ENCODE data around the gene TPM1. TPM values are rescaled to one million over a fixed set of nuclear protein-coding genes. Genes with fewer than 3 reads are reported as not detected.
A peak's percentile ranks its signal among the peaks of the same experiment; 100 is the strongest.

The TPM1 gene
- total and polyA plus RNA-seq, 11 donors: 9,722 to 18,689 (median 13,651) TPM

DNA sequence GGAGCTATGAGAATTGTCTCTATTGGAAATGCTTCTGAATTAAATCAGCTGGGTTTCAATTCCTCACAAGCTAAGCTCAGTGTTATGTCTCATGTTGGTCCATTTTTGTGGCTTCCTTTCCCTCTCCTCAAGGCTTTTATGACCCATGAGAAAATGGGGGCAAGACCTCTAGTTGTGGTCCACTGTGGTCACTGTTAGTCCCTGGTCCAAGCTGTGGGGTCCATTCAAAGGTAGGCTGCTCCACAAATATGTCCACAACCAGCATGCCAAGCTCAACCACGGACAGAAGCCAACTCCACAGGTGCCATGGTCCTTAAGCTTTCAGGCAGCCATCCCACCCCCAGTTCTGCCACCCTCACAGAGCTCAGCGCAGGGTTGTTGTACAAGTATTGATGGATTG lies 14.9 kb upstream of the TPM1 start:
- Histone ChIP-seq H3K4me1 (peaks cover 0 to 9% (median 0%) of the 10 kb centered on the region in 12 donors), H3K27me3 (no peaks in the 10 kb centered on the region), H3K36me3 (no peaks in the 10 kb centered on the region), H3K9me3 (no peaks in the 10 kb centered on the region), H3K4me3 (no peak overlapping the region), H3K27ac (no peak overlapping the region)
- WGBS, 4 donors: 76 to 92% (median 81%) methylated on average over 2 of the region's 2 CpGs
- intact Hi-C loops (cut with DNase I): no loop called here
- TF ChIP-seq, protein P1, sequence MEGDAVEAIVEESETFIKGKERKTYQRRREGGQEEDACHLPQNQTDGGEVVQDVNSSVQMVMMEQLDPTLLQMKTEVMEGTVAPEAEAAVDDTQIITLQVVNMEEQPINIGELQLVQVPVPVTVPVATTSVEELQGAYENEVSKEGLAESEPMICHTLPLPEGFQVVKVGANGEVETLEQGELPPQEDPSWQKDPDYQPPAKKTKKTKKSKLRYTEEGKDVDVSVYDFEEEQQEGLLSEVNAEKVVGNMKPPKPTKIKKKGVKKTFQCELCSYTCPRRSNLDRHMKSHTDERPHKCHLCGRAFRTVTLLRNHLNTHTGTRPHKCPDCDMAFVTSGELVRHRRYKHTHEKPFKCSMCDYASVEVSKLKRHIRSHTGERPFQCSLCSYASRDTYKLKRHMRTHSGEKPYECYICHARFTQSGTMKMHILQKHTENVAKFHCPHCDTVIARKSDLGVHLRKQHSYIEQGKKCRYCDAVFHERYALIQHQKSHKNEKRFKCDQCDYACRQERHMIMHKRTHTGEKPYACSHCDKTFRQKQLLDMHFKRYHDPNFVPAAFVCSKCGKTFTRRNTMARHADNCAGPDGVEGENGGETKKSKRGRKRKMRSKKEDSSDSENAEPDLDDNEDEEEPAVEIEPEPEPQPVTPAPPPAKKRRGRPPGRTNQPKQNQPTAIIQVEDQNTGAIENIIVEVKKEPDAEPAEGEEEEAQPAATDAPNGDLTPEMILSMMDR (IDR thresholded peaks at IDR 0.05): no peak
- no peak for DNase-seq
- ATAC-seq: no peak

DNA sequence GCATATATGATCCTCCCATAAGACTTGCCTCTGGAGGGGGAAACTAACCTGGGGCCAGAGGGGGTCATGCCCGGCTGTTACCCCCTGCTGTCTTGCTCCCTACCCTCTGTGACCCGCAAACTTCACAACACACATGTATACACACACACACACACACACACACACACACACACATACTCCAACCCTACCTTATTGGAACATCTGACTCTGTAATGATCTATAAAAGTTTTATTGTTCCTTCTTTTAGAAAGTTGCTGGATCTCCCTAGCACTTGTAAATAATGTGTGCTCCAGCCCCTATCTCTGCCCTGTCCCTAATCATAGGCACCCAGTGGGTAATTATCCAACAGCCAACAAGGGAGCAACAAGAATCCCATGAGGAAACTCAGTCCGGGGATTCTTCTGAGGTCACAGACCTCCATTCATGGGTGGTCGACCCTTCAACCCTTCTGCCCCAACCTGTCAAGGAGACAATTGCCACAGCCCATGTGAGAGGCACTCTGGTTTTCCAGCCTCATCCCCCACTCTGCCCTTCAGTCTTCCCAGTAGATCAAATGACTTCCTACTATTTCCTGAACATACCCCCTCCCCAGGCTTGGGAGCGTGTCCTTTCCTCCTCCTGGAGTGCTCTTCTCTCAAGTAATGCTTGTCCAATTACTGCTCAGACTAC lies 14.0 kb upstream of the TPM1 start:
- Histone ChIP-seq H3K4me3 (no peak overlapping the region), H3K27me3 (no peaks in the 10 kb centered on the region), H3K4me1 (peaks cover 0 to 7% (median 0%) of the 10 kb centered on the region in 12 donors), H3K27ac (no peak overlapping the region), H3K36me3 (no peaks in the 10 kb centered on the region), H3K9me3 (no peaks in the 10 kb centered on the region)
- 79 to 80% (median 80%) methylated on average over 5 of the region's 5 CpGs for WGBS, 4 donors
- no peak for TF ChIP-seq POLR2A (IDR thresholded peaks at IDR 0.05)
- TF ChIP-seq, protein P1 (IDR thresholded peaks at IDR 0.05): no peak
- intact Hi-C loops (cut with DNase I): no loop called here
- ATAC-seq (no peak), DNase-seq (no peak)

DNA sequence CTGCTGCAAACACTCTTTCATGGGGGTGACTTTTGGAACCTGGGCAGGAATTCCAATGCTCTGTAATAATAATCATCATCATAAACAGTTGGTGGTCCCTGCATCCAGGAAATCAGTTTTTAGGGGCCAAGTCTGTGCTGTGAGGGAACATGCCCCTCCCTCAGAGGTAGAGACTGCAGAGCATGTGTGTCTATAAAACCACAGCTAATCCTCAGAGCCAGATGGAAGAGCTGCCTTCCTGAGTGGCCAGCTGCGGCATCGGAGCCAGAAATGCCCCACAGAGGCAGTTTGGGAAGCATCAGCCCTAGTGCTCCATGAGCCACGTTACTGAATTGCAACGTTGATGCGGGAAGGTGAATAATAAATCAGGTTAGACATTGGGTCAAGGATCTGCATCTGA lies 12.9 kb upstream of the TPM1 start:
- peak overlapping the region in 1 of 12 donors; percentile 42 for H3K27ac ChIP-seq
- no peaks in the 10 kb centered on the region for H3K9me3 ChIP-seq
- WGBS, 4 donors: 51 to 76% (median 72%) methylated on average over 5 of the region's 5 CpGs
- intact Hi-C loops (cut with DNase I): loop anchor here in 1 of 10 donors (10.0 kb wide), 2 partner anchors 85 to 185 kb away; no protein-coding TSS in a partner anchor
- TF ChIP-seq POLR2A (IDR thresholded peaks at IDR 0.05): no peak
- TF ChIP-seq, protein P1 (IDR thresholded peaks at IDR 0.05): no peak
- no peaks in the 10 kb centered on the region for H3K27me3 ChIP-seq
- DNase-seq (no peak), ATAC-seq (no peak)
- H3K4me1 ChIP-seq: peaks cover 0 to 7% (median 0%) of the 10 kb centered on the region in 12 donors
- H3K4me3 ChIP-seq: no peak overlapping the region
- no peaks in the 10 kb centered on the region for H3K36me3 ChIP-seq

DNA sequence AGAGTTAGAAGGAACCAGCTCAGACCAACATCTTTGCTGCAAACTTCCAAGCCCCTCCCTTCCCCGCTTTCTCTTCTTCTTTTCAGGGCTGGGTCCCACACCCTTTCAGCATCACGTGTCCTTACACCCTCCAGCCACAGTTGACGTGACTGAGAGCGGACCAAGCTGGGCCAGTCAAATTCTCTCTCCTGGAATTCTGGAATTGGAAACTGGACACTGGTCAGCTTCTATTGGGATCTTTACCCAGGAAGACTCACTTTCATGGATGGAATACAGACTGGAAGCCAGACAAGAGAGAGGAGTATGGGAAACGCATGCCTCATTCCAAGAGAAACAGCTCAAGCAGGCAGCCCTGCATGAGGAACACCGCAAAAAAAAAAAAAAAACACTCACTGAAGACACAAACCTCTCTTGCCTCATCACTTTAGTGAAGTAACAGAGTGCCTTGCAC lies 12.4 kb upstream of the TPM1 start:
- peak; percentile 58 to 81 (median 76) for ATAC-seq
- no peak overlapping the region for H3K4me3 ChIP-seq
- no peak for TF ChIP-seq POLR2A (IDR thresholded peaks at IDR 0.05)
- TF ChIP-seq, protein P1 (IDR thresholded peaks at IDR 0.05): no peak
- intact Hi-C loops (cut with DNase I): loop anchor here in 1 of 10 donors (10.0 kb wide), 2 partner anchors 85 to 185 kb away; no protein-coding TSS in a partner anchor
- H3K27me3 ChIP-seq: no peaks in the 10 kb centered on the region
- no peaks in the 10 kb centered on the region for H3K36me3 ChIP-seq
- peak in 2 of 5 donors; percentile 50 to 52 for DNase-seq
- WGBS, 4 donors: 70 to 77% (median 75%) methylated on average over 6 of the region's 6 CpGs
- no peaks in the 10 kb centered on the region for H3K9me3 ChIP-seq
- peak overlapping the region in 1 of 12 donors; percentile 46 for H3K27ac ChIP-seq
- peaks cover 0 to 7% (median 0%) of the 10 kb centered on the region in 12 donors for H3K4me1 ChIP-seq
